ENCODE data around the gene CMKLR1.

DNA sequence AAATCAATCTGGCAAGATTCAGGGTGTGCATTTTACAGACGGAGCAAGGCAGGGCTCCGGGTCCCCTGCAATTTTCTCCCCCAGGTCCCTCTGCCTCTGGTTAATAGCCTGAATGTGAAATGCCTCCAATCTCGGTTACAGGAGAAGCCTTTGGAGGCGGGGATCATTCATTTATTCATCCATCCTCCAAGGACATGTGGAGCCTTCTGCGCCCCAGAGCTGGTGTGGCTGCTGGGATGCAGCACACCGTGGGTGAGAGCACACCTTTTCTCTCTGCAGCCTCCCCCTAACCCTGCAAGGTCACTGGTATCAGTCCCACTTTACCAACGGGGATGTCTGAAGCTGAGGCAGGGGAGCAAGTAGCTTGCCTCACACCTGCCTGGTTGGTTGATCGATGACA lies 35.4 kb downstream of the CMKLR1 start:
- TF ChIP-seq, protein P1, sequence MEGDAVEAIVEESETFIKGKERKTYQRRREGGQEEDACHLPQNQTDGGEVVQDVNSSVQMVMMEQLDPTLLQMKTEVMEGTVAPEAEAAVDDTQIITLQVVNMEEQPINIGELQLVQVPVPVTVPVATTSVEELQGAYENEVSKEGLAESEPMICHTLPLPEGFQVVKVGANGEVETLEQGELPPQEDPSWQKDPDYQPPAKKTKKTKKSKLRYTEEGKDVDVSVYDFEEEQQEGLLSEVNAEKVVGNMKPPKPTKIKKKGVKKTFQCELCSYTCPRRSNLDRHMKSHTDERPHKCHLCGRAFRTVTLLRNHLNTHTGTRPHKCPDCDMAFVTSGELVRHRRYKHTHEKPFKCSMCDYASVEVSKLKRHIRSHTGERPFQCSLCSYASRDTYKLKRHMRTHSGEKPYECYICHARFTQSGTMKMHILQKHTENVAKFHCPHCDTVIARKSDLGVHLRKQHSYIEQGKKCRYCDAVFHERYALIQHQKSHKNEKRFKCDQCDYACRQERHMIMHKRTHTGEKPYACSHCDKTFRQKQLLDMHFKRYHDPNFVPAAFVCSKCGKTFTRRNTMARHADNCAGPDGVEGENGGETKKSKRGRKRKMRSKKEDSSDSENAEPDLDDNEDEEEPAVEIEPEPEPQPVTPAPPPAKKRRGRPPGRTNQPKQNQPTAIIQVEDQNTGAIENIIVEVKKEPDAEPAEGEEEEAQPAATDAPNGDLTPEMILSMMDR (IDR thresholded peaks at IDR 0.05; ENCODE audit: low read length), result no peak
- TF ChIP-seq EZH2 (IDR thresholded peaks at IDR 0.05; ENCODE audit: borderline replicate concordance, low read length), result no peak
